HG03469 (cell line): ENCODE results near the gene TNFSF12.
A peak's percentile ranks its signal among the peaks of the same experiment; 100 is the strongest.

Experiments
- ATAC-seq: cut with Tn5 transposase; IDR thresholded peaks from one replicate; pipeline ENCODE4 v1.9.1; 2021; ENCODE audit warnings: mild to moderate bottlenecking, moderate library complexity, moderate number of reproducible peaks; ENCODE audit not compliant: unreplicated experiment

The TNFSF12 gene

DNA sequence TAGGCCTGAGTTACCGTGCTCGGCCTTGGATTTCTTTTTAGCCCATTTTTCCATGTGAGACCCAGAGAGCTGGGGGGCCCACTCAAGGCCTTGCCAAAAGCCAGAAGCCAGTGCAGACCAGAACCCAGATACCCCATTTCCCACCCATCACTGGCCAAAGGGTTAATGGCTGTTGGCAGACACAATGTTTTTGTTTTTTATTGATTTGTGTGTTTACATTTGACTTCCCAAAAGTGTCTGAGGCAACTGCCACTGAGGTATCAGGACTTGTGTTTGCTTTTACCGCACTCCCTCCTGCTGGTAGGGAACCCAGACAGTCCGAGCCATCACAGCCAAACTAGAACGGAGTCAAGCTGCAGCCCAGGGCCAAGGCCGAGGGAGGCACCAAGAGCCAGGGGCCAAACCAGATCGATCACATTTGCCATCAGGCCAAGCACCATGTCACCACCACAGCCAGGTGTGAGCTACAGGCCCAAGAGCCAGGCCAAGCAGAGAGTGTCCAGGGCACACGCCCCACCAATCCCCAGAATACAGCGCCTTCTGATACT lies 7.7 kb upstream of the TNFSF12 start:
- no peak for ATAC-seq

DNA sequence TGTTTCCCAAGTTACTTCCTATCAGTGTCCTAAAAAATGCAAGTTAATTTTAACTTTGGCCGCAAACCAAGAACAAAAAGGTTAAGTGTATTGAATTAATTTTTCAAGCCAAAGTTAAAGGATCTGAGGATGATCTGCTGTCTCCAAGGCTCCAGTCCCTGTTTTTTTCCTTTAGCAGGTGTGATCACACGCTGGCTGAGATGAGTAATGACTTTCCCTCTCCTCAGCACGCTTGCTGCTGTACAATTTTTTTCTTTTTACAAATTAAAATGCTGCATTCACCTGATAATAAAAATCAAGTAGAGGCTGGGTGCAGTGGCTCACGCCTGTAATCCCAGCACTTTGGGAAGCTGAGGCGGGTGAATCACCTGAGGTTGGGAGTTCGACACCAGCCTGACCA lies 3.9 kb upstream of the TNFSF12 start:
- ATAC-seq: no peak

DNA sequence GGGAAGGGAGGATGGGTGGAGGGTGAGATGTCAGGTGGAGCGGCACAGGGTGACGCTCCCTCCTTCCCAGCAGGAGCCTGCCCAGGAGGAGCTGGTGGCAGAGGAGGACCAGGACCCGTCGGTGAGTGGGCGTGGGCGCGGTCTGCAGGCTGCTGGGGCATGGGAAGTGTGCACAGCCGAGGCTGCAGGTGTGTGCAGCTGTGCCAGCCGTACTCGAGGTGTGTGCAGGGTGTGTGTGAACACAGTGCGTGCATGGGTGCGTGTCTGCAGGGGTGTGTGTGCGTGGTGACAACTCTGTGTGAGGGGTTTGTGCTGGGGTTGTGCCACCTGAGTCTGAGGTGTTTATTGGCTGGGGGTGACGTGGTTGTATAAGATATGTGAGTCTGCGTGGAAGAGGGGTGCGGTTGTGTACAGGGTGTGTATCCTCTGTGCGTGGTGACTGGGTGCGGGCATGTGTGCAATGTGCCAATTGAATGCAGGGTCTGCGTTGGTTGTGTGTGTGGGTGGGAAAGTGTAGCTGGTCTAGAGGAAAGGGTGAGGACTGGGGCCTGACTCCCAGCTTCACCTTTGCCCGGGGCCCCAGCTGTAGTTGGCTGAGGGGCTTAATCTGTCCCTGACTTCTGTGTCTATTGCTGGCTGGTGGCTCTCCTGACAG lies 670 bp downstream of the TNFSF12 start:
- no peak for ATAC-seq

DNA sequence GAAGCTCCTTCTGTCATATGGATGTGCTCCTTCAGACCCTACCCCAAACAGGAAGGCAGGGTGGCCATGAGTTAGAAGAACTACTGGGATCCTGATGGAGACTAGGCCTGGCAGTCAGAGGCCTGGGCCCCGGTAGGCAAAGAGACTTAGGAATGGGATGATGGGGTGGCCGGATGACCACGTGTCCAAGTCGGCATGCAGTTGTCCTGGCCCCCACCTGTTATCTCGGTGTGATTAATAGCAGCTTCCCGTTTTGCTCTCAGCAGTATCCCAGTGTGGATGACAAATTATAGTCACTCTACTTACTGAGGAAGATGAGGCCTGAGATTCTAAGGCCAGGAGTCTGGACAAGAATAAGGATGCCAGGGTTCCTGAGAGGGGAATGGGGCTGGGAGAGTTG lies 1.5 kb downstream of the TNFSF12 start:
- ATAC-seq: no peak

DNA sequence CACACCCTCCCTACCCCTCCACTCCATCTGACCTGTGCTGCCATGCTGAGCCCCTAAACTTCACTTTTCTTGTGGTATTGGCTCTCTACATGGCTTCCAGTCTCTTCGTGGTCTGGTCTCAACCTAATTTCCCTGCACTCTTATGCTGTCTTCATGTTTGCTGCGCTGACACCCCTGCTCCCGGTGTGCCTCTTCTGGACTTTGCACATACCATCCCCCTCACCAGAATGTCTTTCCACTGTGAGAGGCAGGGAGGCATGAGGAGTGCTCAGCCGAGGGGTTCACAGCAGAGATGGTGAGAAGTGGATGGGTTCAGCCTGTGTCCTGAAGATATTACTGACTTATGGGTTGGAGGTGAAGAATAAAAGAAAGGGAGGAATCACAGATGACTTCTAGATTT lies 2.5 kb downstream of the TNFSF12 start:
- no peak for ATAC-seq

DNA sequence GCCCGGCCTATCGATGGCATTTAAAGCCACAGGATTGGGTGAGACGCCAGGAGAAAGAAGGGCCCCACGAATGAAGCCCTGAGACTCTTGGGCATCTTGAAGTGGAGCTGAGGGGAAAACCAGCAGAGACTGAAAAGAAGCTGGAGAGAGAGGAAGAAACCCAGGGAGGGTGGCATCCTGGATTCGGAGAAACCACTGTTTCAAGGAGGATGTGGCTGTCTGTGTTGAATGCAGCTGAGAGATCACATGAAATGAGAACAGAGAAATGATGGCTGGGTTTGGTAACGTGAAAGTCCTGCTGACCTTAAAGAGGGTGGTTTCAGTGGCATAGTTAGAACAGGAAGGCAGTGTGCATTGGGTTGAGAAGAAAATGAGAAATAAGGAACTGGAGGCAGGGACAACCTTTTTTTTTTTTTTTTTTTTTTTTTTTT lies 3.8 kb downstream of the TNFSF12 start:
- no peak for ATAC-seq

DNA sequence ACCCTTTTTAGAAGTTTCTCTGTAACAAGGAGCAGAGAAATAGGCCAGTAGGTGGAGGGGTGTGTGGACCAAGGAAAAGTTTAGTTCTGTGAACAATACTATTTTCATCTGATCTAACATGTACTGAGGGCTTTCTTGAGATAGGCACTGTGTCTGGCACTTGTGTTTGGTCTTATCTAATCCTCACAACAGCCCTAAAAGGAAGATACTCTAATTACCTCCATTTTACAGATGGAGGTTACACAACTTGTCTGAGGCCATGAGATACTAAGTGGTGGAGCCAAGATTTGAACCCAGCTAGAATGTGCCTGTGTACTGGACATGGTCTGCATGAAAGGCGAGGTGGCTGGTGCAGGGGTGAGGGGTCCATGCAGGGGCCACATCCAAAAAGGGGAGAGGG lies 4.5 kb downstream of the TNFSF12 start:
- no peak for ATAC-seq

DNA sequence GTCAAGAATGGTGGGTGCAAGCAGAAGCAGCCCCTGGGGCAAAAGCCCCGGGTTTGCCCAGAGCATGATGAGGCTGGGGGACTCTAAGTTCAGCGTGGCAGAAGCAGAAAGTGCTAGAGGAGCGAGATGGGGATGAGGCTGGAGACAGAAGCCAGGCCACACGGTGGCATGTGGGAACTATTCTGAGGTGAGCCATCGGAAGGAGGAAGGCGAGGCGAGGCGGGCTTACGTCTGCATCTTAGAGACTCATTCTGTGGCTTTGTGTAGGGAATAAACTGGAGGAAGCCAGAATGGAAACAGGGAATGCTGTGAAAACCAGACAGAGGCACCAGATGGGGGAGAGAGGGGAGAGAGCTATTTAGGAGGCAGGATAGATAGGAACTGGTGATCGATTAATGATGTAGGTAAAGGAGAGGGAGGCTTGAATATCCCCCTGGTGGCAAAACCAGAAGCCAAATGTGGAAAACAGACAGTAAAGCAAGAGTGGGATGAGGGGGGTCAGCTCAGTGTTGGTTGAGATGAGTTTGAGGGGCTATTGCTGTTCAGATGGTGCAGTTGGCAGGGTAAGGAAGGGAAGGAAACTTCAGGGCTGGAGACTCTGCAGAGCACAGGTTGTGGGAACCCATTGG lies 6.6 kb downstream of the TNFSF12 start:
- ATAC-seq: no peak

DNA sequence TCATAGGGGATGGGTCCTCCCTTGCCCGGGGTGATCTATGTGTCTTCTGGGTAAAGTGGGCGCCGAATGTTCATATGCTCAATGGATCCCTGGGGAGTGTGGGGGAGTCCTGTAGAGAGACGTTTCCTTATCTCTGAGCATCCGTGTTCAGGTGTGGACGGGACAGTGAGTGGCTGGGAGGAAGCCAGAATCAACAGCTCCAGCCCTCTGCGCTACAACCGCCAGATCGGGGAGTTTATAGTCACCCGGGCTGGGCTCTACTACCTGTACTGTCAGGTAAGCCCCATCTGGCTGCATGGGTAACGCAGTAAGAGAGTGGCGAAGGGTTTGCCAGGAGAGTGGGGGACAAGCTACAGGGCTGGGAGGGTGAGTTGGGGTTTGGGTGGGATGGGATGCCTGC lies 7.8 kb downstream of the TNFSF12 start:
- no peak for ATAC-seq

DNA sequence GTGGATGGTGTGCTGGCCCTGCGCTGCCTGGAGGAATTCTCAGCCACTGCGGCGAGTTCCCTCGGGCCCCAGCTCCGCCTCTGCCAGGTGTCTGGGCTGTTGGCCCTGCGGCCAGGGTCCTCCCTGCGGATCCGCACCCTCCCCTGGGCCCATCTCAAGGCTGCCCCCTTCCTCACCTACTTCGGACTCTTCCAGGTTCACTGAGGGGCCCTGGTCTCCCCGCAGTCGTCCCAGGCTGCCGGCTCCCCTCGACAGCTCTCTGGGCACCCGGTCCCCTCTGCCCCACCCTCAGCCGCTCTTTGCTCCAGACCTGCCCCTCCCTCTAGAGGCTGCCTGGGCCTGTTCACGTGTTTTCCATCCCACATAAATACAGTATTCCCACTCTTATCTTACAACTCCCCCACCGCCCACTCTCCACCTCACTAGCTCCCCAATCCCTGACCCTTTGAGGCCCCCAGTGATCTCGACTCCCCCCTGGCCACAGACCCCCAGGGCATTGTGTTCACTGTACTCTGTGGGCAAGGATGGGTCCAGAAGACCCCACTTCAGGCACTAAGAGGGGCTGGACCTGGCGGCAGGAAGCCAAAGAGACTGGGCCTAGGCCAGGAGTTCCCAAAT lies 8.4 kb downstream of the TNFSF12 start:
- no peak for ATAC-seq

DNA sequence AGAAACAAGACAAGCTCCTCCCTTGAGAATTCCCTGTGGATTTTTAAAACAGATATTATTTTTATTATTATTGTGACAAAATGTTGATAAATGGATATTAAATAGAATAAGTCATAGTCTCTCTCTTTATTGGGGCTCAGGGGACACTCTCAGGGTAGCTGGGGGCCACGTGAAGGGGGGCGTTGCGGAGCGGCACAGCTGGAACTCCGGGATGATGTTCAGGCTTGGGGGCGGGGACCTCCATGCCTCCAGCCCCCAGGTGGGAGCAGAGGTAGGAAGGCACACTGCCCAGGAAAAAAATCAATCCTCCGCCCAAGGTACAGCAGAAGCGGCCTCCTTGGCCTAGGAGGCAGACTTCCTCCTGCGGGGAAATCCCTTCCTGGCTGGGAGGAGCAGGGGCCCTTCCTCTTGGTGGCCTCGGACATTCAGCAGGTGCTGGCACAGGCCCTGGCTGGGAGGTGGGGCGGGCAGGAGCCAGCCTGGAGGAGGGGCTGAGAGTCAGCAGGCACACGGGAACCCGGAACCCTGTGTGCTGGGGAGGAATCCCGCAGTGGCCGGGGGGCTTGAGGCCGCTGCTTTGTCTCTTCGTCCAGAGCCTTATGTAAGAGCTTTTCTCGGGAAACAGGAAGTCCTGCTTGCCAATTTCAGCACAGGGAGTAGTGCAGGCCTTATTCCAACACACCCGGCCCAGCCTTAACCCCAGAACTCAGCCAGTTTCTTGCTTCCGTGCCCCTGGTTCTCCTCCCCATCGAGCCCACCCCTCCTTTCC lies 9.1 kb downstream of the TNFSF12 start:
- ATAC-seq: no peak

DNA sequence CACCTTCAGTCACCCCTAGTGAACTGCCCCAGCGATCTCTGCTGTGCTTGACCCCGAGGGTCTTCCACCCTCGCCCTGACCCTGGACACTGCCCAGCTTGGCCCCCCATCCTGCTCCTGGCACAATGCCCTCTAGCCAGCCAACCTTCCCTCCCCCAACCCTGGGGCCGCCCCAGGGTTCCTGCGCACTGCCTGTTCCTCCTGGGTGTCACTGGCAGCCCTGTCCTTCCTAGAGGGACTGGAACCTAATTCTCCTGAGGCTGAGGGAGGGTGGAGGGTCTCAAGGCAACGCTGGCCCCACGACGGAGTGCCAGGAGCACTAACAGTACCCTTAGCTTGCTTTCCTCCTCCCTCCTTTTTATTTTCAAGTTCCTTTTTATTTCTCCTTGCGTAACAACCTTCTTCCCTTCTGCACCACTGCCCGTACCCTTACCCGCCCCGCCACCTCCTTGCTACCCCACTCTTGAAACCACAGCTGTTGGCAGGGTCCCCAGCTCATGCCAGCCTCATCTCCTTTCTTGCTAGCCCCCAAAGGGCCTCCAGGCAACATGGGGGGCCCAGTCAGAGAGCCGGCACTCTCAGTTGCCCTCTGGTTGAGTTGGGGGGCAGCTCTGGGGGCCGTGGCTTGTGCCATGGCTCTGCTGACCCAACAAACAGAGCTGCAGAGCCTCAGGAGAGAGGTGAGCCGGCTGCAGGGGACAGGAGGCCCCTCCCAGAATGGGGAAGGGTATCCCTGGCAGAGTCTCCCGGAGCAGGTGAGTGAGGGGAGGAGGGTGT lies 9.9 kb downstream of the TNFSF12 start, which contains the start of gene TNFSF13:
TSS of gene TNFSF13 (plus strand) at position 207 of the 776 bp plus-strand sequence. CDS start at position 497, 290 bp downstream.
- ATAC-seq: no peak

DNA sequence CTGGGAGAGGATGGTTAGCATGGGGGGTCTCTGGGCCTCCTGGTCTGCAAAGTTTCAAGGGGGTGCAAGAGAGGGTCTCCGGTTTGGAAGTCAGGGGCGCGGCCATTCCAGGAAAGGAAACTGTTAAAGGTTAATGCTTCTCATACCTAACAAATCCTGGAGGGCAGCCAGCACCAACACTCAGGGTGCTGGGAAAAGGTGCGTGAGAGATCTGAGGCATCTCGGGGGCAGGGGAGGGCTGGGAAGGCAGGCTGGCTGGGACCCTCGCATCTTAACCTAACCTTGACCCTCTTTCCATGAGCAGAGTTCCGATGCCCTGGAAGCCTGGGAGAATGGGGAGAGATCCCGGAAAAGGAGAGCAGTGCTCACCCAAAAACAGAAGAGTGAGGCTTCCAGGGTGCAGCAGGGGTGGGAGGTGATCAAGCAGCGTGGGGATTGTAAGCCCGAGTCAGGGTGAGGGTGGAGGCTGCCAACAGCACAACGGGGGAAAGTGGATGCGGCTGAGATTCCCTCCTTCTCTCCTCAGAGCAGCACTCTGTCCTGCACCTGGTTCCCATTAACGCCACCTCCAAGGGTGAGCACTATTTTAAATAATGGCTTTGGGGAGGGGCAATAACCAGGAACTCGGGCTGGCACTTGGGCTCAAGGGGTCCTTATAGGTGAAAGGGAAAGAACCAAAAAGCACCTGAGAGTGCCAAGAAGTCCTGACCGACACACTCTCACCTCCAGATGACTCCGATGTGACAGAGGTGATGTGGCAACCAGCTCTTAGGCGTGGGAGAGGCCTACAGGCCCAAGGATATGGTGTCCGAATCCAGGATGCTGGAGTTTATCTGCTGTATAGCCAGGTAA lies 10.7 kb downstream of the TNFSF12 start:
- ATAC-seq: no peak

DNA sequence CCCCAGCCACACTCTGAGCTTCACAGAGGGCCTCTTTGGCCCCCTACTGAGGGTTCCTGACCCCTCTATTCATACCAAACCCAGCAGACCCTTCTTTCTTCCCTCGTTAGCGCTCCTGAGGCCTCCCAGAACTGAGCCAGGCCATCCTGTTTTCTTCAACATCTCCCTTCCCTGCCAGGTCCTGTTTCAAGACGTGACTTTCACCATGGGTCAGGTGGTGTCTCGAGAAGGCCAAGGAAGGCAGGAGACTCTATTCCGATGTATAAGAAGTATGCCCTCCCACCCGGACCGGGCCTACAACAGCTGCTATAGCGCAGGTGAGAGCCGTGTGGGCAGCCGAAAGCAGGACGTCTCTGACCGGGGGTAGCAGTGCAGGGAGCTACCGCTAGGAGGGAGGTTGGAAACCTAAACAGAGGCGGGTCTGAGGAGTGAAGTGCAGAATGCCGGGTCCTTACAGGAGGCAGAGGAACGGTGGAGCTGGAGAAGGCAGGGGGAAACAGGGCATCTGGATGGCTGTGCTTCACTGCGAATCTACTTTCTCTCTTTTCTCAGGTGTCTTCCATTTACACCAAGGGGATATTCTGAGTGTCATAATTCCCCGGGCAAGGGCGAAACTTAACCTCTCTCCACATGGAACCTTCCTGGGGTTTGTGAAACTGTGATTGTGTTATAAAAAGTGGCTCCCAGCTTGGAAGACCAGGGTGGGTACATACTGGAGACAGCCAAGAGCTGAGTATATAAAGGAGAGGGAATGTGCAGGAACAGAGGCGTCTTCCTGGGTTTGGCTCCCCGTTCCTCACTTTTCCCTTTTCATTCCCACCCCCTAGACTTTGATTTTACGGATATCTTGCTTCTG lies 11.5 kb downstream of the TNFSF12 start:
- ATAC-seq: no peak

DNA sequence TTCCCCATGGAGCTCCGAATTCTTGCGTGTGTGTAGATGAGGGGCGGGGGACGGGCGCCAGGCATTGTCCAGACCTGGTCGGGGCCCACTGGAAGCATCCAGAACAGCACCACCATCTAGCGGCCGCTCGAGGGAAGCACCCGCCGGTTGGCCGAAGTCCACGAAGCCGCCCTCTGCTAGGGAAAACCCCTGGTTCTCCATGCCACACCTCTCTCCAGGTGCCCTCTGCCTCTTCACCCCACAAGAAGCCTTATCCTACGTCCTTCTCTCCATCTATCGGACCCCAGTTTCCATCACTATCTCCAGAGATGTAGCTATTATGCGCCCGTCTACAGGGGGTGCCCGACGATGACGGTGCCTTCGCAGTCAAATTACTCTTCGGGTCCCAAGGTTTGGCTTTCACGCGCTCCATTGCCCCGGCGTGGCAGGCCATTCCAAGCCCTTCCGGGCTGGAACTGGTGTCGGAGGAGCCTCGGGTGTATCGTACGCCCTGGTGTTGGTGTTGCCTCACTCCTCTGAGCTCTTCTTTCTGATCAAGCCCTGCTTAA lies 12.2 kb downstream of the TNFSF12 start:
- peak; percentile 44 for ATAC-seq

DNA sequence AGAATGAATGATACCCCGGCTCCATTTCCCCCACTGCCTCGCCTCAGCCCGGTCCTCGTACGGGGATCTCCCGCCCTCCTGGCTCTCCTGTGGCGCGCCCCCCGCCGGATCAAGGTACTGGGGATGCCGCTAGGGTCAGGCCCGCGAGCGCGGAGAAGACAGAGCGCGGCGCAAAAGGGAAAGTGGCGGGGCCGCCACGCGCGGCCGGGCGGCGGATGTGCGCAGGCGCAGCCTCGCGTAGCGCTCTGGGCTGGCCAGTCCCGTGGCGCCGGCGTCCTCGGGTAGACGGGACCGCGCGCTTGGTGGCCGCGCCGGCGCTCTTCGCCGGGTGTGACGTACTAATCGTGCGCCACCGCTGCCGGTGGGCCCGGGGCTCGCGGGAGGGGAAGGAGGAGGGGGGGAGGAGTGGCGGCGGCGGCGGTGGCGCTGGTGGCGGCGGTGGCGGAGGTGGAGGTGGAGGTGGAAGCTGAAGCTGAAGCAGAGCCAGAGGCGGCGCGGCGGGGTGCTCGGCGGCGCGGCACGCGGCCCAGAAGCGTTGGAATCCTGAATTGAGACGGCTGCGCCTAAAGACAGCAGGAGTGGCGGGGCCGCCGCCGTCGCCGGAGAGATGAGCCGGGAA lies 12.8 kb downstream of the TNFSF12 start, which contains the start of gene SENP3:
TSS of gene SENP3 (plus strand) at position 331 of the 619 bp plus-strand sequence. CDS start 1,158 bp downstream, outside the sequence.
- ATAC-seq: peak; percentile 36

DNA sequence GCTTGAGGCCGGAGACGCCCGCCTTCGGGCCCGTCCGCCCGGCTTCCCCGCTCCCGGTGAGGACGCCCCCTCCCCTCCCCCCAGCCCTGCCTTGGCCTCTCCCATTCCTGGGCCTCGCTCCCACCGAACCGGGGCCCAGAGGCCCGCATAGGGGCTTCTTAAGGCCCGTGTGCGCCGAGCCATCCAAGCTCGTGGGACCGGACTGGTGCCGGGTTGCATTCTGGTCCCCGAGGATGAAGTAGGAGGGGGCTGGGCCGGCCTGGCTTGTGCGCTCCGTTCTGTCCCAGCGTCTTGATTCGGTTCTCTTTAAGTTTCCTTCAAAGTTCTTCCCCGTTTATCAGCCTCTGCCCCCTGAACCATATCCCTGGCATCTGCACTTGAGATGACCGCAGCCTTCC lies 13.3 kb downstream of the TNFSF12 start:
- no peak for ATAC-seq
